GM12874 (cell line): Measurements from ENCODE around the gene BCCIP.

Experiments
- TF ChIP-seq, protein P1 (sequence below): IDR thresholded peaks from 2 replicates; pipeline ENCODE4 v1.5.1; 2011; ENCODE audit warnings: low read depth, mild to moderate bottlenecking, control low read depth, low read length, moderate library complexity; ENCODE audit not compliant: insufficient read depth

BCCIP gene

DNA sequence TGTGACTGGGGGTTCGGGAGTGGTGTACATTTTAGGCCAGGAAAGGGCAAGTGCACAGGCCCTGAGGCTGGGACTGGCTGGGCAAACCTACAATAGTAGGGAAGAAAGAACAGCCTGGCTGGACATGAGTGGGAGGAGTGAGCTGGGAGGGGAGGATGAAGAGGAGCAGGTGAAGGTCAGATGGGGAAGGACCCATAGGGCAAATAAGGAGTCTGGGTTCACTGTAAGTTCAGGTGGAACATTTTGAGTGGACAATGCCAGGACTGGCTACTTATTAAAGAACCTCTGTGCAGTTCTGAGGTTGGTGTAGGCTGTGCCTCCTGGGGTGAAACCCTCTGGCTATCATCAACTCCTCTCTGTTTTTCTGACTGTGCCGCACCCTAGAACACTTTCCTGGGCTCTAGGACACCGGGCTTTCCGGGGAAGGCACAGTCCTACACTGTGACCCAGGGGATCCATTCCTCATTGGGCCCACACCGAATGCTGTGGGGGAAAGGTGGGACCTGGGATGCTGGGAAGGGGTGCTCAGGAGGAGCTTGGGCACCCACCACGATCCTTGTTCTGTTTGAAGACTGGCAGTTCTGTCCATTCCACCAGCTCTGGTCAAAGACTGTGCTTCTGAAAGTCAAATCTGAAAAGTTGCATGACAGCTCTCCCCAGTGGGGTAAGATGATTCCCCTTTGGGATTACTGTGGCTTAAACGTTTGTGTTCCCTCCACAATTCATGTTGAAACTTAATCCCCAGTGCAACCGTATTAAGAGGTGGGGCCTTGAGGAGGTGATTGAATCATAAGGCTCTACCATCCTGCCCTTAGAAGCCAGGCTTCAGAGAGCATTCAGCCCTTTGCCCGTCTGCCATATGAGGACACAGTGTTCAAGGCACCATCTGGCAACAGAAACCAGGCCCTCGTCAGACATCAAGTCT lies 43.7 kb upstream of the BCCIP start:
- TF ChIP-seq, protein P1, sequence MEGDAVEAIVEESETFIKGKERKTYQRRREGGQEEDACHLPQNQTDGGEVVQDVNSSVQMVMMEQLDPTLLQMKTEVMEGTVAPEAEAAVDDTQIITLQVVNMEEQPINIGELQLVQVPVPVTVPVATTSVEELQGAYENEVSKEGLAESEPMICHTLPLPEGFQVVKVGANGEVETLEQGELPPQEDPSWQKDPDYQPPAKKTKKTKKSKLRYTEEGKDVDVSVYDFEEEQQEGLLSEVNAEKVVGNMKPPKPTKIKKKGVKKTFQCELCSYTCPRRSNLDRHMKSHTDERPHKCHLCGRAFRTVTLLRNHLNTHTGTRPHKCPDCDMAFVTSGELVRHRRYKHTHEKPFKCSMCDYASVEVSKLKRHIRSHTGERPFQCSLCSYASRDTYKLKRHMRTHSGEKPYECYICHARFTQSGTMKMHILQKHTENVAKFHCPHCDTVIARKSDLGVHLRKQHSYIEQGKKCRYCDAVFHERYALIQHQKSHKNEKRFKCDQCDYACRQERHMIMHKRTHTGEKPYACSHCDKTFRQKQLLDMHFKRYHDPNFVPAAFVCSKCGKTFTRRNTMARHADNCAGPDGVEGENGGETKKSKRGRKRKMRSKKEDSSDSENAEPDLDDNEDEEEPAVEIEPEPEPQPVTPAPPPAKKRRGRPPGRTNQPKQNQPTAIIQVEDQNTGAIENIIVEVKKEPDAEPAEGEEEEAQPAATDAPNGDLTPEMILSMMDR: no peak

DNA sequence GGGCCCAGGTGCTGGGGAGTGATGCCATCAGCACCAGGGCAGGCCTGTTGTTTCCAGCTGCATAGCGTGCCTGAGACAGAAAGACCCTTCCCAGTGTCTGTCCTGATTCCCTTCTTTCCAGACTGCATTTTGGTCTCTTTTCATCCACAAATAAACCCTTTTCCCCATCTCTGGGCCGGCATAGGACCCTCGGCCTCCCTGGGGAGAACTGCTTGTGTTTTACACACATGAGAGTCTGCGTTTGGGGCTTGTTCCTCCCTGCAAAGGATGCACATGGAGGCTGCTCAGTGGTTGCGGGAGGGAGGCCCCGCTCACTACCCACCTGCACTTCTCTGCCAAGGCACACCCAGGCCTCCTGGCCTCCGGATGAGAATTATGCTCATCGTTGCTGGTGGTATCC lies 42.0 kb upstream of the BCCIP start:
- TF ChIP-seq, protein P1: no peak

DNA sequence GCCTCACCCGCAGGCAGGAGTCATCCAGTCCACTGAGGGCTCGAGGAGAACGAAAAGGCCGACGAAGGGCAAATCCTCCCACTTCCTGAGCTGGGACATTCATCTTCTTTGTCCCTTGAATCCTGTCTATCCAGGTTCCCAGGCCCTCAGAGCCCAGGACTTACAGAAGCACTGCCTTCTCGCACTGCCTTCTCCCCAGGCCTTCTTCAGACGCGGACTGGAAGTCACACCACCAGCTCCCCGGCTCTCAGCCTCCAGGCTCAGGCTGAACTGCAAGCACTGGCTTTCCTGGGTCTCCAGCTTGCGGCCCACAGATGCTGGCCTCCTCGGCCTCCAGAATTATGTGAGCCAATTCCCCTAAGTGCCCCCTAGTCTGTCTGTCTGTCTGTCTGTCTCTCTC lies 41.3 kb upstream of the BCCIP start:
- TF ChIP-seq, protein P1: no peak

DNA sequence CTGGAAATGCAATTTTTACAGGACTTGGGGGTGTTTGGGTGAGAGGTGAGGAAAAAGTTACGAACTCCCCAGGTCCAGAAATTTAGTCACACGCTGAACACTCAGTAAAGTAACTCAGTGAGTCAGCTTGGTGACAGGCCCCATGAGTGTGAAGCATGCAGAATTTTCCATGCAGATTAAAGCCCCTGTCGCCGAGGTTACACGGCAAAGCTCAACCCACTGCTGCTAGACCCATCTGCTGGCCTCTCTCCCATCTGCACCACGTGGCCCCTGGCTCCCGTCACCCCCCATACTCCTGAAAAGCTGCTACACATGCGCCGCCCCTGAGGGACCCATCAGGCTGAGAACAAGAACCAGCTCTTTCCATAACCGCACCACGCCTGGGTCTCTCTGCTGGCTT lies 40.7 kb upstream of the BCCIP start:
- TF ChIP-seq, protein P1: no peak

DNA sequence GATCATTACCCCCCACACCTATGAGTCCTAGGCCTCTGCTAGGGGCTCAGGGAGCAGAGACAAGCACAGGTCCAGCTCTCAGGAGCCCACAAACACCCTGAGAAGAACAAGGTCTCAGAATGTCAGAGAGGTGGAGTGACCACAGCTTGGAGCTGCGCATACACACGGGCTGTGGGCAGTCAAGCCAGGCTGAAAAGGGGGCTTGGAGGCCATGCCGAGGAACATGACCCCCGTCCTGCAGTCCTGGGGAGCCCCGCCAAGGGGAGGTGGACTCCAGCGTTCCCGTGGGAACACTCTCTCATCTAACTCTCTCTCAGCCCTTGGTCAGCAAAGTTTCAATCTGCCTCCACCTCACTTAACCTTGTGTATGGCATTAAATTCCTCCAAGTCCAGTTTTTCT lies 39.9 kb upstream of the BCCIP start:
- TF ChIP-seq, protein P1: no peak

DNA sequence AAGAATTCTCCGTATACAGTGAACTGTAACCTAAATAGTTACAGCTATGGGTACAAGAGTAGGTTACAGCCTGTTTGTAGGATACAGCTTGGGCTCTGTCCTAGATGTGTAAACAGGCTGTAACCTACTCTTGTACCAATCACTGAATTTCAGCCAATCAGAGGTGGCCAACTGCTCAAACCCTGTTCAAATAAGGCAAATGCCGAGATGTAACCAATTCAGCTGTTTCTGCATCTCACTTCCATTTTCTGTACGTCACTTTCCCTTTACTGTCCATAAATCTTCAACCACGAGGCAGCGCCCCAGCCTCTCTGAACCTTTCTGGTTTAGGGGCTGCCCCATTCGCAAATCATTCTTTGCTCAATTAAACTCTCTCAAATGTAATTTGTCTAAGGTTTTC lies 39.4 kb upstream of the BCCIP start:
- TF ChIP-seq, protein P1: no peak

DNA sequence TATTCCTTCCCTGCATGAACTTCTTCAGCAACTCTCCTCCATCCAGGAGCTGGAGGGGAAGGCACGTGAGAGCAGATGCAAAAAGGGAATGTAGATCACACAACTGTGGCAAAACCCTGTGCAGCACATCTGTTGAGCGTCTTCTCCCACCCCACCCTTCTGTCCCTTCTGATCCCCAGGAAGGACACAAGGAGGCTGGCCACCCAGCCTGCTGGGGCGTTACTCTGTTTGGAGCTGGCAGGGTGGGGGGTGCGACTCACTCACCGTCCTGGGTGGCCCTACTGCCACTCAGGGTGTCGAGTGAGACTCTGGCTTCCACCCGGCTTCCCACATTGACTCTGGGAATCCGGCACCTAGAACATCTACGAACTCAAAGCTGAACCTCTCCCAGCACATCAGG lies 37.6 kb upstream of the BCCIP start:
- TF ChIP-seq, protein P1: no peak
